Ecto neural progenitor cell (in vitro differentiated cells): ENCODE measurements around the gene TRAF3IP1.
A peak's percentile ranks its signal among the peaks of the same experiment; 100 is the strongest.
"Not testable (repeated sequence)": the region's sequence is repeated elsewhere in the genome, so short reads cannot be mapped to it uniquely, and the experiment has no call there.

Experiments
- DNase-seq: peaks from one replicate; pipeline ENCODE4 v3.0.0-alpha.2; 2018; ENCODE audit warnings: low spot score

Gene TRAF3IP1

GRCh38 chr2:238288650-238289573 lies 31.4 kb upstream of the TRAF3IP1 start:
- DNase-seq, result peak; percentile 98

DNA sequence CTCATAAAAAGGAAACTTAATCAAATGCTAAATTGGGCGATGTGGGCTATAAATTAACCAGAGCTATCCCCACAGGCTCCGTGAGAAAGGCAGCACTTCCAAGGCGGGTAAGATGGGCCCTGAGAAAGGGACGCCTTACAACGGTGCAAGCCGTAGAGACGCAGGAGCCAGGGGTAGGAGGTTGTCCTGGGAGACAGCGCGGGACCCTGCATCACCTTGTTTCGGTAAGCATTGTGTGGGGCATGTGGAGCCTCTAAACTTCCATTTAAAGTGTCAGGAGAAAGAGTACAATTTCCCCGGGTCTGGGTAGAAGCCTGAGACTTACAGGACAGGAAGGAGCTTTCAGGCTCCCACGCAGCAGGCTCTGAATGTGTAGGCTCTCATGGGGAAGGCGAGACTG lies 30.7 kb upstream of the TRAF3IP1 start:
- no peak for DNase-seq

DNA sequence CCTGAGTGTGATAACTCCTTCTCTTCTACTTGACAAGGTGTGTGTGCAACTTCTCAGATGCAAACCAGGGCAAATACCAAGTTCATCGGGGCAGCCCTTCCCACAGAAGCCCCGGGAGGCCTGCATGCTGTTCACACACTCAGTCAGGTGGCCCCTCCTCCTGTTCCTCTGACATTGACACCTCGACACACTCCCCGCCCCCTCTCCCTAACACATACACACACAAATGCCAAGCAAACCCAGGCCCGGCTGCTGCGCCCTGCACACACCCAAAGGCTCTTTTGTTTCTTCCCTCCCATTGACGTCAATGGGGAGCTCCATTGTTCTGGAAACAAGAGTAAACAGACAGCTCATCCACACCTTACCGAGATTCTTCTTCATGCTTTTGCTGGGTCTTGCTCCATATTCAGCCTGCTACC lies 30.2 kb upstream of the TRAF3IP1 start:
- DNase-seq, result no peak

- DNase-seq, result no peak
Measured at GRCh38 chr2:238290715-238291549, 29.4 kb upstream of the TRAF3IP1 start.

GRCh38 chr2:238291550-238292281 lies 28.6 kb upstream of the TRAF3IP1 start:
- DNase-seq, result no peak

- DNase-seq, result no peak
Measured at GRCh38 chr2:238294046-238294392, 26.3 kb upstream of the TRAF3IP1 start.

GRCh38 chr2:238294393-238295143 lies 25.8 kb upstream of the TRAF3IP1 start:
- DNase-seq, result no peak

GRCh38 chr2:238295144-238296112 lies 24.9 kb upstream of the TRAF3IP1 start:
- DNase-seq, result no peak

DNA sequence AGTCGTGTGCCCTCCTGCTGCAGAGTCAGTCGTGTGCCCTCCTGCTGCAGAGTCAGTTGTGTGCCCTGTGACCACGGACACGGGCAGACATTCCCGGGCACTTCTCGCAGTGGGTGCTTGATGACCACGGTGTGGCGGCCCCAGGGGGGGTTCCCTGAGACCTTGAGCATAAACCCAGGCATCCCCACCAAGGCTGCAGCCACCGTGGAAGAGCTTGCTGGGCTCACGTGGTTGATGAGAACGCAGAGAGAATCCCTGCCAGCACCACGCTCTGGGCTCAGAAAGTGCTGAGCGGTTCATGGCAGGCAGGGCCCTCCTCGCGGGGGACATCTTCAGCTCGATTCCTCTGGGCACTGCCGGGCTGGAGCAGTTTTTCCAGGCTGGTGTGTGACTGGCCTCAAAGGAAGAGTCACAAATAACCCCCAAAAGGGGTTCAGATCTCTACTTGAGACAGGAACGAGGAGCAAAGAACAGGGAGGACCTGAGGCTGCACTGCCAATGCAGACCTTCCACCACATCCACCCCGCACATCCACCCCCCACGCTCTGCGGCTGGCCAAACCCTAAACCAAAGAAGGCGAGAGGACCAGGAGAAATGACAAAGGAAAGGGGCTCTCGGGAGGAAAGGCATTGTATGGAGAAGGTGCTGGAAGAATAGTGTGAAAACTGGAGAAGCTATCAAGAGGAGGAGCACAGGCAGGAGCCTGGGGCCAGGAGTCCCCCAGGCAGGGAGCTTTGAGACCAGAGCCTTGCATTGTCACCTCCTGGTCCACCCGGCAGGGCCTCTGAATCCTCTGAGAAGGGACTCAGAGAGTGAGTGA lies 23.5 kb upstream of the TRAF3IP1 start:
- no peak for DNase-seq

DNA sequence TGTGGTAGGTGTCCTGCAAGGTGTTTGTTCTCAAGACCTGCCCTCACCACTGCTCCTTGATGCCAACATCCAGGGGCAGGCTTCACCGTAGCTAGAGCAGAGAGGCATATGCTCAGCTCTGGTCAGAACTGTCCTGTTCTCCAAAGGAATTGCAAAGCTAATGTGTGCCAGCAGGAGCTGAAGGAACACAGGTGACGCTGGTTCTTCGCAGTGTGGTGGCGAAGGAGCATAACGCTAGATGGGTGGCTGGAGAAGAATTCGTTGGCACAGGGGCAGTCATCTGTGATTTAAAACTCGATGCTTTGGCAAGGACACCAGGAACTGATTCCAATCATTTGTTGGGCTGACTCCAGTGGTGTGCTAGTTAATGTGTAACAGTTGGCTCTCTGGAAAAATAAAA lies 20.5 kb upstream of the TRAF3IP1 start:
- DNase-seq, result no peak

GRCh38 chr2:238302087-238302486 lies 18.2 kb upstream of the TRAF3IP1 start:
- no peak for DNase-seq

- no peak for DNase-seq
Measured at GRCh38 chr2:238302751-238303150, 17.6 kb upstream of the TRAF3IP1 start.

DNA sequence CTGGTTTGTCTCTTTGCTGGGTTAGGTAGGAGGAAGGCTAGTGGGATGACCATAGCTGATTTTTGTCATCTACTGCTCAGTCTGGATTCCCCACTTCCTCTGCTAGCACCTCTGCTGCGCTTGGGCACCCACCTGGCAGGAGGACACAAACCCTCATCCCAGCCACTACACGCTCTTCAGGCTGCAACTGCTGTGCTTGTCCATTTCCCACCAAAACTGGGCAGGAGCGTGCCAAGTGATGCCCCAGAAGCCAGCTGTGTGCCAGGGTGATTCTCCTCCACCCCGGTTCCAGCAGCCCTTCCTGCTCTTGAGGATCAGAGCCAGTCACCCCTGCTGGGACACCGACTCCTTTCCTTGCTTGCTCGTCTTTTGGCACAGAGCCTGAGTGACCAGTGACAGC lies 16.2 kb upstream of the TRAF3IP1 start:
- no peak for DNase-seq

- no peak for DNase-seq
Measured at GRCh38 chr2:238305092-238305862, 15.0 kb upstream of the TRAF3IP1 start.

- DNase-seq, result no peak
Measured at GRCh38 chr2:238305965-238306671, 14.2 kb upstream of the TRAF3IP1 start.

- DNase-seq, result no peak
Measured at GRCh38 chr2:238306672-238306998, 13.7 kb upstream of the TRAF3IP1 start.

- no peak for DNase-seq
Measured at GRCh38 chr2:238308177-238308576, 12.1 kb upstream of the TRAF3IP1 start.

DNA sequence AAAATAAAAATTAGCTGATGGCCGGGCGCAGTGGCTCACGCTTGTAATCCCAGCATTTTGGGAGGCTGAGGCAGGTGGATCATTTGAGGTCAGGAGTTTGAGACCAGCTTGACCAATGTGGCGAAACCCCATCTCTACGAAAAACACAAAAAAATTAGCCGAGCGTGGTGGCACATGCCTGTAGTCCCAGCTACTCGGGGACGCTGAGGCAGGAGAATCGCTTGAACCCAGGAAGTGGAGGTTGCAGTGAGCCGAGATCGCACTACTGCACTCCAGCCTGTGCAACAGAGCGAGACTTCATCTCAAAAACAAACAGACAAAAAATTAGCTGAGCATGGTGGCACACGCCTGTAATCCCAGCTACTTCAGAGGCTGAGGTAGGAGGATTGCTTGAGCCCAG lies 9.6 kb upstream of the TRAF3IP1 start:
- not testable (repeated sequence) for DNase-seq
